Pancreas (tissue), 10 donors: ENCODE measurements around the gene PRXL2B. TPM values are rescaled to one million over a fixed set of nuclear protein-coding genes. Genes with fewer than 3 reads are reported as not detected.
"Not testable (repeated sequence)": the region's sequence is repeated elsewhere in the genome, so short reads cannot be mapped to it uniquely, and the experiment has no call there.

Experiments used
- ATAC-seq, 4 donors: fragments of 200-7000 bp; cut with Tn5 transposase; one replicate each; pipeline versions ENCODE4 v1.8.0 to v1.9.1; 2020; ENCODE audit warnings: mild to moderate bottlenecking in 4 of 4, moderate library complexity in 4 of 4
- DNase-seq, 6 donors: peaks; one replicate each; pipeline ENCODE4 v3.0.0-alpha.2; 2020
- FAIRE-seq: peaks from 2 replicates; lab custom pipeline; 2012; peaks lifted over from hg19 to GRCh38; lab: Jason Lieb, UNC
- H3K27ac ChIP-seq, 4 donors: fragments of 200-600 bp; sonication (generic); 1 replicate in 3 of 4; 2 replicates in 1 of 4; pipeline versions ENCODE4 v1.5.0 to v1.8.0; 2020
- H3K27me3 ChIP-seq, 4 donors: fragments of 200-600 bp; one replicate each; pipeline ENCODE4 v1.8.0; 2021
- H3K36me3 ChIP-seq, 3 donors: fragments of 200-600 bp; sonication (generic) in 1 of 3; one replicate each; pipeline versions ENCODE4 v1.5.0 to v1.8.0; 2020 to 2021
- H3K4me1 ChIP-seq, 3 donors: fragments of 200-600 bp; one replicate each; pipeline ENCODE4 v1.8.0; 2021
- H3K4me3 ChIP-seq, 4 donors: fragments of 200-600 bp; sonication (generic) in 2 of 4; one replicate each; pipeline versions ENCODE4 v1.5.0 to v1.8.0; 2020 to 2021
- H3K9me3 ChIP-seq, 4 donors: fragments of 200-600 bp; one replicate each; pipeline ENCODE4 v1.8.0; 2021
- WGBS, 2 donors: extraction: QIAGEN DNeasy Blood & Tissue Kit; methylation state at CpG; one replicate each; pipeline ENCODE4 v1.1.7; 2013; 5-methylcytosine and 5-hydroxymethylcytosine counted together
- intact Hi-C, 3 donors: fragments of 100-400 bp; cut with DNase I; formaldehyde crosslinking; loops; one replicate each; pipeline versions ENCODE4 v1.11.1 to v1.14.2; 2022
- polyA plus RNA-seq, 2 donors: library from polyadenylated mRNA; stranded (reverse); fragments of 200-250 nt; gene quantifications; one replicate each; pipeline ENCODE4 v1.2.3, GENCODE V29; 2013
- total RNA-seq, 6 donors: library from RNA; stranded (reverse); fragmentation: NEBNext Ultra II Directional in 4 of 6; extraction: Animal tissue kit (Norgen Biotek cat#: 25700) in 4 of 6; gene quantifications; one replicate each; pipeline versions ENCODE4 v1.2.1 to v1.2.4, GENCODE V29; 2021 to 2023
- TF ChIP-seq, protein P1 (sequence below), 4 donors: fragments of 200-600 bp; sonication (generic) in 3 of 4; IDR thresholded peaks; one replicate each; pipeline versions ENCODE4 v1.5.0 to v1.8.0; 2021; ENCODE audit warnings: antibody characterized with exemption in 4 of 4
- donor health status: healthy with polysubstance abuse.
- donor health status: DM: no; HTN: no; CAD: no; lungs with moderate emphysema.
- donor health status: DM: no; HTN: no; CAD: no.
- donor health status: control.
- donor health status: control.
- donor health status: Bipolar disorder and iron deficiency.
- donor health status: DM: yes; HTN: yes; CAD: no.
- donor health status: DM: no; HTN: no; CAD: no.
- donor health status: DM: no; HTN: no; CAD: no.
- donor health status: DM: yes; HTN: yes; CAD: no.

The PRXL2B gene
- total and polyA plus RNA-seq, 8 donors = 3.3 to 16.4 (median 11.5) TPM

GRCh38 chr1:2575801-2576663 lies 10.5 kb upstream of the PRXL2B start:
- WGBS, 2 donors = 45 to 52% methylated on average over 23 of the region's 23 CpGs
- no peaks in the 10 kb centered on the region for H3K9me3 ChIP-seq
- H3K4me3 ChIP-seq = no peak overlapping the region
- H3K36me3 ChIP-seq = no peaks in the 10 kb centered on the region
- peaks cover 0 to 16% (median 0%) of the 10 kb centered on the region in 3 donors for H3K4me1 ChIP-seq
- no peaks in the 10 kb centered on the region for H3K27me3 ChIP-seq
- peak; percentile 54 to 76 (median 68) for ATAC-seq
- FAIRE-seq = no peak
- intact Hi-C loops = no loop called here
- TF ChIP-seq, protein P1, sequence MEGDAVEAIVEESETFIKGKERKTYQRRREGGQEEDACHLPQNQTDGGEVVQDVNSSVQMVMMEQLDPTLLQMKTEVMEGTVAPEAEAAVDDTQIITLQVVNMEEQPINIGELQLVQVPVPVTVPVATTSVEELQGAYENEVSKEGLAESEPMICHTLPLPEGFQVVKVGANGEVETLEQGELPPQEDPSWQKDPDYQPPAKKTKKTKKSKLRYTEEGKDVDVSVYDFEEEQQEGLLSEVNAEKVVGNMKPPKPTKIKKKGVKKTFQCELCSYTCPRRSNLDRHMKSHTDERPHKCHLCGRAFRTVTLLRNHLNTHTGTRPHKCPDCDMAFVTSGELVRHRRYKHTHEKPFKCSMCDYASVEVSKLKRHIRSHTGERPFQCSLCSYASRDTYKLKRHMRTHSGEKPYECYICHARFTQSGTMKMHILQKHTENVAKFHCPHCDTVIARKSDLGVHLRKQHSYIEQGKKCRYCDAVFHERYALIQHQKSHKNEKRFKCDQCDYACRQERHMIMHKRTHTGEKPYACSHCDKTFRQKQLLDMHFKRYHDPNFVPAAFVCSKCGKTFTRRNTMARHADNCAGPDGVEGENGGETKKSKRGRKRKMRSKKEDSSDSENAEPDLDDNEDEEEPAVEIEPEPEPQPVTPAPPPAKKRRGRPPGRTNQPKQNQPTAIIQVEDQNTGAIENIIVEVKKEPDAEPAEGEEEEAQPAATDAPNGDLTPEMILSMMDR (IDR thresholded peaks at IDR 0.05) = no peak
- DNase-seq = peak; percentile 24 to 72 (median 46)
- peak overlapping the region in 2 of 4 donors; percentile 11 to 61 for H3K27ac ChIP-seq

DNA sequence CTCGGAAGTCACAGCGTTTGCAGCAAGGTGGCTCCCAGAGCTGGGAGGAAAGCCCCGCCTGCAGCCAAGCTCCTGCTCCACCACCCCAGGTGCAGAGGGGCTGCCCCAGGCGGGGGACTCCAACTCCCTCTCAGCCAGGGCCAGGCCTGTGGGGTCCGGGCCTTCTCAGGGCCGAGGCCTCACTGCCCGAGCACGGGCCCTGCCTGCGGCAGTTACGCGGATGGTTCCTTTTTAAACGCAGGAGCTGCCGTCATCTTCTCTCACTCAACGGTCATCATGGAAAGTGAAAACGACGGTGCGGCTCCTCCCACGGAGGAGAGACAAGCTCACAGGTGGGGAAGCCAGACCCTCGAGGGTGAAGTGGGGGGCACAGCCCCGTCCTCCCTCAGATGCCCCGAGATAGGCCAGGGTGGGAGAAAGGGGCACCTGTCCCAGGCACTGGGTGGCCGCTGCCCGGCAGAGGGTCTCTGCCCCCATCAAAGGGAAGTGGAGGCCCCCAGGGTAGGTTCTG lies 9.0 kb upstream of the PRXL2B start:
- Histone ChIP-seq H3K4me1 (peaks cover 0 to 16% (median 0%) of the 10 kb centered on the region in 3 donors), H3K27ac (peak overlapping the region; percentile 39 to 85 (median 60))
- H3K27me3 ChIP-seq, intact Hi-C loops, H3K36me3 ChIP-seq, ATAC-seq, H3K9me3 ChIP-seq, H3K4me3 ChIP-seq, FAIRE-seq: not testable (repeated sequence)
- peak in 1 of 6 donors; percentile 55 for DNase-seq
- WGBS, 2 donors = 81 to 85% methylated on average over 18 to 20 of the region's 23 CpGs

GRCh38 chr1:2578758-2579118 lies 7.8 kb upstream of the PRXL2B start:
- intact Hi-C loops = no loop called here
- Histone ChIP-seq H3K4me1 (peaks cover 0 to 16% (median 0%) of the 10 kb centered on the region in 3 donors), H3K27me3 (no peaks in the 10 kb centered on the region), H3K9me3 (no peaks in the 10 kb centered on the region), H3K36me3 (no peaks in the 10 kb centered on the region), H3K27ac (peak overlapping the region; percentile 39 to 85 (median 60)), H3K4me3 (no peak overlapping the region)
- ATAC-seq (no peak), FAIRE-seq (no peak), DNase-seq (no peak)
- WGBS, 2 donors = 58 to 60% methylated on average over 4 of the region's 4 CpGs
- TF ChIP-seq, protein P1 (IDR thresholded peaks at IDR 0.05) = no peak

- intact Hi-C loops = no loop called here
Observed at GRCh38 chr1:2580691-2581090, 5.9 kb upstream of the PRXL2B start.

GRCh38 chr1:2582391-2582790 lies 4.2 kb upstream of the PRXL2B start:
- TF ChIP-seq, protein P1 (IDR thresholded peaks at IDR 0.05) = no peak

More at GRCh38 chr1:2580691-2581090, 5.9 kb upstream of the PRXL2B start:
- Histone ChIP-seq H3K4me3 (no peak overlapping the region), H3K27ac (no peak overlapping the region), H3K36me3 (no peaks in the 10 kb centered on the region), H3K4me1 (peaks cover 0 to 29% (median 13%) of the 10 kb centered on the region in 3 donors), H3K9me3 (no peaks in the 10 kb centered on the region), H3K27me3 (no peaks in the 10 kb centered on the region)
- 67 to 78% methylated on average over 10 of the region's 10 CpGs for WGBS, 2 donors
- FAIRE-seq (no peak), DNase-seq (peak in 2 of 6 donors; percentile 10 to 30), ATAC-seq (no peak)
- TF ChIP-seq, protein P1 (IDR thresholded peaks at IDR 0.05) = no peak

More at GRCh38 chr1:2582391-2582790, 4.2 kb upstream of the PRXL2B start:
- no peaks in the 10 kb centered on the region for H3K27me3 ChIP-seq
- peaks cover 0 to 23% (median 13%) of the 10 kb centered on the region in 3 donors for H3K4me1 ChIP-seq
- H3K36me3 ChIP-seq = no peaks in the 10 kb centered on the region
- WGBS, 2 donors = 58 to 59% methylated on average over 7 of the region's 7 CpGs
- H3K9me3 ChIP-seq = no peaks in the 10 kb centered on the region
- DNase-seq (peak in 1 of 6 donors; percentile 6), FAIRE-seq (no peak), ATAC-seq (no peak)
- no peak overlapping the region for H3K4me3 ChIP-seq
- intact Hi-C loops = no loop called here
- no peak overlapping the region for H3K27ac ChIP-seq
